ENCODE measurements around the gene ITSN2. TPM values are rescaled to one million over a fixed set of nuclear protein-coding genes. Genes with fewer than 3 reads are reported as not detected.
"Not testable (repeated sequence)": the region's sequence is repeated elsewhere in the genome, so short reads cannot be mapped to it uniquely, and the experiment has no call there.

ITSN2 gene
- total RNA-seq, 1 donor from 2014 or later: 43.6 TPM

DNA sequence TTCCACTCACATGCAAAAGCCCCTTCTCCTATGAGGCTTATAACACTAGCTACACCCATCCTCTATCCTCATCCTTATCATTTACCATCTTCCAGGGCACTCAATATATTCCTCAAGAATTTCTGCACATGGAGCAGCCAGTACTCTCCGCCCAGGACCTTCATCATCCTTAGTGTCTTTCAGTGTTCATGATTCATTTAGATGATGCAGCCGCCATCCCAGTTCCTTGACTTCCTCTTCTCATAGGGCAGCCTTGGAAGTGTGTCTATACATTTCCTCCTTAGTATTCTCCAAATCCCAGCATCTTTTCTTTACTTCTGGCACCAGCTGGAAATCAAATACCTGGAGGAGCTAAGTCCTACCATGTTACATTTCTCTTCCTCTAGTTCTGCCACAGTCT, 3.0 kb upstream of the ITSN2 start:
- DNase-seq (ENCODE audit: low spot score): no peak

GRCh38 chr2:24362253-24362652, 1.9 kb upstream of the ITSN2 start:
- DNase-seq (ENCODE audit: low spot score): no peak

- no peak for DNase-seq (ENCODE audit: low spot score)
Observed at GRCh38 chr2:24360963-24361330, 611 bp upstream of the ITSN2 start.

DNA sequence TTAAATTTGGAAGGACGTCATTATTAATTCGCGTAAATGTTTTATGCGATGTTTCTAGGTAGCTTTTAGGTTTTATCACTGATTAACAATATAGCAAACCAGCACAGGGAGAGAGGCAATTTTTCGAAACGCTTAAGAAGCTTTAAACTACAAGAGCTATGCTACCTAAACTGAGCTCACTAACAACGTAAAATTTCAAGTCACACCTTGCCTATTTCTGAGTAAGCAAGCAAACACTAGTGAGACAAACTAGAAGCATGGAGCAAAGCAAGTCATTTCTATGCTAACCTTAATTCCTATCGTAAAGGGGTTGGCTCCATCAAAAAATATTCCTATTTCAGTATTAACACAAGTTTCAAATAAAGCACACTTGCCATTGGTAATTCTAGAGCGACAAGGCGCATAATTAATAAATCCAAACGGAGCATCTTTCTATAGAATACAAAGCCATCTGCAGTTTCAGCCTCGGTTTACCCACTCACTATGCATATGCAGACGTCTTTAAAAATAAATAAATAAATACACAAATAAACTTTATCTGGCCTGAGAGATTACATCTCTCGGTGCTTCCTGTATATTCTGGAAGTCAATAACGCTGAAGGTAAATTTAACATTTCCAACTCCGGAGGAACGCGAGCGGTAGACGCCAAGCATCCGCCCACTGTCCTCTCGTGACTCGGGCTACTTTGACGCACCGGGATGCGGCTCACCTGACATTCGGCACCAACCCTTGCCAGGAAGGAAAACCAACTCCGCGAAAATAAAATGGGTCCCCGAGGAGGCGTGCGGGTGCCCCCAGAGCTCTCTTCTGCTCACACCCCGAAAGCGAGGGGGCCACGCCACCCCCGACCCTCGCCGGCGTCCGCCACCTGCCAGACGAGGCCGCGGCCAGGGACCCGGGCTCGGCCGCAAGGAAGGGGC, 947 bp downstream of the ITSN2 start:
- DNase-seq (ENCODE audit: low spot score): no peak

DNA sequence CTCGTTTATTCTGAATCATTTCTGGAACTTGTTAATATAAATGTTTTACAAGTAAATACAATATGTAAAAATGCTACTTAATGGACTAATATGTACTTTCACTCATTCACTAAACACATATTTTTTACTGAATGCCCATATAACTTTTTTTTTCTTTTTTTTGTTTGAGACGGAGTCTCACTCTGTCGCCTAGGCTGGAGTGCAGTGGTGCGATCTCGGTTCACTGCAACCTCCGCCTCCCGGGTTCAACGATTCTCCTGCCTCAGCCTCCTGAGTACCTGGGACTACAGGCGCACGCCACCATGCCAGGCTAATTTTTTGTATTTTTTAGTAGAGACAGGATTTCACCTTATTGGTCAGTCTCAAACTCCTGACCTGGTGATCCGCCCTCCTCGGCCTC, 2.6 kb downstream of the ITSN2 start:
- not testable (repeated sequence) for DNase-seq (ENCODE audit: low spot score)

- not testable (repeated sequence) for DNase-seq (ENCODE audit: low spot score)
Observed at GRCh38 chr2:24357115-24357514, 3.2 kb downstream of the ITSN2 start.

GRCh38 chr2:24354957-24355356, 5.4 kb downstream of the ITSN2 start:
- DNase-seq (ENCODE audit: low spot score): no peak

GRCh38 chr2:24354395-24354794, 5.9 kb downstream of the ITSN2 start:
- no peak for DNase-seq (ENCODE audit: low spot score)

GRCh38 chr2:24353973-24354372, 6.4 kb downstream of the ITSN2 start:
- no peak for DNase-seq (ENCODE audit: low spot score)

DNA sequence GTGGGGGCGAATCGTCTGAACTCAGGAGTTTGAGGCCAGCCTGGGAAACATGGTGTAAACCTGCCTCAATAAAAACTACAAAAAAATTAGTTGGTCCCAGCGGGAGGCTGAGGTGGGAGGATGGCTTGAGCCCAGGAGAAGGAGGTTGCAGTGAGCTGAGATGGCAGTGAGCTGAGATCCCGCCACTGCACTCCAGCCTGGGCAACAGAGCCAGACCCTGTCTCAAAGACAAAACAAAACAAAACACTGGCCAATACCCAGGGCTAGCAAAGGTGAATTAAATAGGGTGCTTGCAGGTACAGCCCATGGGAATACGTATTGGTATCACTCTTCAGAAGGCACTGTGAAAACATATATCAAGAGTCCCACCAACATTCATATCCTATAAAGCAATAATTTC, 7.0 kb downstream of the ITSN2 start:
- no peak for DNase-seq (ENCODE audit: low spot score)

GRCh38 chr2:24352664-24353063, 7.7 kb downstream of the ITSN2 start:
- DNase-seq (ENCODE audit: low spot score): no peak

DNA sequence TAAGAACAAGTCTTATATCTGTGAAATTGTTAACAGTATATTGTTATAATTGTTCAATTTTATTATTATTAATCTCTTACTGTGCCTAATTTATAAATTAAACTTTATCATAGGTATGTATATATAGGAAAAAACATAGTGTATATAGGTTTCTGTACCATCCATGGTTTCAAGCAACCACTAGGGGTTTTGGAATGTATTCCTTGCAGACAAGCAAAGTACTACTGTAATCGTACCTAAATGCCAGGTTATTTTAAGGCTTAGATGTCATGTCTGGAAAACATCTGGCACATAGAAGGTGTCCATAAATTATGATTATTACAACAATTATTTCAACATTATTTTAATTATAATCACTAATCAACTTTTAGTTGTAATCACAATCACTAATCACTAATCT, 8.4 kb downstream of the ITSN2 start:
- no peak for DNase-seq (ENCODE audit: low spot score)

DNA sequence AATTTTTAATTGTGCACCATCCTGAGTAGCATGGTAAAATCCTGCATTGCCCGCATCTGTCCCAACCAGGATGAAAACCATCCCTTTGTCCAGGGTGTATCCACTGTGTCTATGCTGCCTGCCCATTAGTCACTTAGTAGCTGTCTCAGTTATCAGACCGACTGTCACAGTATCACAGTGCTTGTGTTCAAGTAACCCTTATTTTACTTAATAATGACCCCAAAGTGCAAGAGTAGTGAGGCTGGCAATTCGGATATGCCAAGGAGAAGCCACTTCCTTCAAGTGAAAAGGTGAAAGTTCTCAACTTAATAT, 8.8 kb downstream of the ITSN2 start:
- no peak for DNase-seq (ENCODE audit: low spot score)

DNA sequence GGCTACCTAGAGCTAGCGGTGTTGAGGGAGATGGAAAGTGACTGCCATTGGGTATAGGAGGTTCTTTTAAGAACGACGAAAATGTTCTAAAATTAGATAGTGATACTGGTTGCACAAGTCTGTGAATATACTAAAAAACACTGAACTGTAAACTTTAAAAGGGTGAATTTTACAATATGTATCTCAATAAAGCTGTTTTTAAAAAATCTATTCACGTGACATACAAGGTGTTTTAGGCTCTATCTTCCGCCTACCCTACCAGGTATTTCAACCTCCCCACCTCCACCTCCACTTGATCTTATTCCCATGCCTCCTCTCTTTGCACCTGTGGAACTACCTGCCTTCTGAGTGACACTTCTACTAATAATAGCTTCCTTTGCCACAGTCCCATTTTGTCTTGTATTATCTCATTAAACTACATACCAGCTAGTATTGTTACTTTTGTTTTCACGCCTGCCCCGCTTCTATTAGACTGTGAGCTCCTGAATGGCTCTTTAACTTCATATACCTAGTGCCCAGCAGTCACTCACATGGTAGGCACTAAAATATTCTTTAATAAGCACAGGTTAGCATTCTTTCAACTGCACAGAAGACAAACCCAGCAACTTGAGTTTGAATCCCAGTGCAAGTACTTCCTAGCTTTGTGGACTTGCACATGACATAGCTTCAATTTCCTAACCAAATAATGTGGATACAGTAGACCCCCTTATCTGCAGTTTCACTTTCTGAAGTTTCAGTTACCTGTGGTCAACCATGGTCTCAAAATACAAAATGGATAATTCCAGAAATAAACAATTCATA, 9.3 kb downstream of the ITSN2 start:
- no peak for DNase-seq (ENCODE audit: low spot score)

DNA sequence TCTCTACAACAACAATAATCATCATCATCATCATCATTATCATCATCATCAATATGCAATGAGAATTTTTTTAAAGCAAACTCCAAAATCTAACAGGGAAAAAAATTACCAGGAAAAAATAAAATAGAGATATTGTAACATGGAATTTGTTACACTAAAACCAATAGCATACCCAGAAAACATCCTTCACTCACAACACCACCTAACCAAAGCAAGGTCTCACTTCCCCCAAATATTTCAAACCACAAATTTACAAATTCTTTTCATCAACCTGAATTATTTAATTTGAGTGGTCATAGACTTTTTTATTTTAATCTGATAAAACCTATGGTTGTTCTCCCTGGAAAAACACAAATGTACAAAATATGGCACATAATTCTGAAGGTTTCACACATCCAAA, 11.2 kb downstream of the ITSN2 start:
- DNase-seq (ENCODE audit: low spot score): no peak

DNA sequence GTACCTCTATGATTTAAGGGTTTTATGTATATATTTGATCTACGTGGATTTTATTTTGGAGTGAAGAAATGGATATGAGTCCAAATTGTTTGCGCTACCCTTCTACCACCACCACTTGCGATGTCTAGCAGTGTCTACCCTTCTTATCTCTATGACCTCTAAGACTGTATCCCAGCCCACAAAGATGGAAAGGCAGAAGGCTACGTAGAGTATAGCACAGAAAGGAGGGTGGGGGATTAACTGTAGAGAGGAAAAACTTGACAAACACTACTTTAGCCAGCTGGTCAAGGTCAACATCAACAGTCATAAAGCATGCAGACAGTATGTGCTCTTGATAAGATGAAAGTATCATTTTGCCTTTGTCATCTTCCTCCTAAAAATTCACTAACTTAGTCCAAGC, 14.4 kb downstream of the ITSN2 start:
- no peak for DNase-seq (ENCODE audit: low spot score)

- no peak for DNase-seq (ENCODE audit: low spot score)
Observed at GRCh38 chr2:24343225-24343882, 17.0 kb downstream of the ITSN2 start.

DNA sequence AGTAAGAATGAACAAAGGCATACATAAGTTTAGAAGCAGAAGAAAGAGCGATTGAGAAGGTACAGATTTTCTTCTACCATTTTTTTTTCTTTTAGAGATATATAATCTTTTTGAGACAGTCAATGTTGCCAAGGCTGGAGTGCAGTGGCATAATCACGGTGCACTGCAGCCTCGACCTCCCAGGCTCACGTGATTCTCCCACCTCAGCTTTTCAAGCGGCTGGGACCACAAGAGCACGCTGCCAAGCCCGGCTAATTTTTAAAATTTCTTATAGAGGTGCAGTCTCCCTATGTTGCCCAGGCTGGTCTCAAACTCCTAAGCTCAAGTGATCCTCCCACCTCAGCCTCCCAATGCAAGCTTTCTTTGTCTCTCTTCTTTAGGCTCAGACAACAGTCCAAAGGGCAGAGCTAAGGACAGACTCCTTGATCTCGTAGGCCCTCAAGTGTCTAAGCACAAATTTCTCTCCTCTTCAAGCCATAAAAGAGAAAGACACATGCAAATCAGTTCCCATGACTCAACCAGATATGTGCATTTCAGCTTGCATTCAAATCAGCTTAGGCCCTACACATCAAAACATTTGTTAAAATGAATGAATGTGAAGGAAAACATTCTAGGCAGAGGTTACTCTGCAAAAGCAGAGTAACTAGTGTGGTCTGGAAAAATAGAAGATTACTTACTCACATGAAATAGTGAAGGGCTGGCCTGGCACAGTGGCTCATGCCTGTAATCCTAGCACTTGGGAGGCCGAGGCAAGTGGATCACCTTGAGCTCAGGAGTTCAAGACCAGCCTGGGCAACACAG, 18.0 kb downstream of the ITSN2 start:
- no peak for DNase-seq (ENCODE audit: low spot score)

DNA sequence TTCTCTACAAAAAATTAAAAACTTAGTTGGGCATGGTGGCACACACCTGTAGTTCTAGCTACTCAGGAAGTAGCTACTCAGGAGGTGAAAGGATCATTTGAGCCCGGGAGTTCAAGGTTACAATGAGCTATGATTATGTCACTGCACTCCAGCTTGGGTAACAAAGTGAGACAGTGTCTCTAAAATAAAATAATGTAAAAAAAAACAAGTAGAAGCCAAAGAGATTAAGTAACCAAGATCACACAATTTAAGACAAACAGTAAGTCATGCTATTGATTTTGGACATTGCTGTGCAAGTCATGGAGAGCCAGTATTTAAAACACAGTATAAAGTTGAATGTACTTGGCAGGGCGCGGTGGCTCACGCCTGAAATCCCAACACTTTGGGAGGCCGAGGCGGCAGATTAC, 20.5 kb downstream of the ITSN2 start:
- DNase-seq (ENCODE audit: low spot score): no peak

DNA sequence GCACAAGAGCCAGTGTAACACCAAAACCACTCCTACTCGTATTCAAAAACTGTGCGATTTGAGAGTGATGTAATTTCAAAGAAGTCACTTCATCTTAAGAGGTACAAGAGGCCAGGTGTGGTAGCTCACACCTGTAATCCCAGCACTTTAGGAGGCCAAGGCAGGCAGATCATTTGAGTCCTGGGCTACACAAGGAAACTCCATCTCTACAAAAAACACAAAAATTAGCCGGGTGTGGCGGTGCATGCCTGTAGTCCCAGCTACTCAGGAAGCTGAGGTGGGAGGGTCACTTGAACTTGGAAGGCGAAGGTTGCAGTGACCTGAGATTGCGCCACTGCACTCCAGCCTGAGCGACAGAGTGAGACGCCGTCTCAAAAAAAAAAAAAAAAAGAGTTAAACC, 21.2 kb downstream of the ITSN2 start:
- not testable (repeated sequence) for DNase-seq (ENCODE audit: low spot score)

- no peak for DNase-seq (ENCODE audit: low spot score)
Observed at GRCh38 chr2:24337890-24338289, 22.4 kb downstream of the ITSN2 start.

DNA sequence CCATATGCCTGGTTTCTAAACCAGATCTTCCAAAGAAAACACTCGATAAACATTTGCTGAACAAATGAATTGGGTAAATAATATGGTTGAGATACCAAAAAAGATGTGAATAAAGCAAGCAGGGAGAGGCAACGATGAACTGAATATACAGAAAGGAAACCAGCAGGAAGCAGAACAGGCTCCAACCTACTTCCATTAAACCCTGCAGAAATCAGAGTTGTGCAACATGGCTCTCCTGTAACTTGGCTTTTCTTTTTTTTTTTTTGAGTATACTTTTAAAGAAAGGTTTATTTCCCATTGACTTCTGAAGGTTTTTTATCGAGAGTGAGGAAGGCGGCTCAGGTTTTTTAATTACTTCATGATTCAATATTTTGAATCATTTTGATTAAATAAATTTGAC, 23.5 kb downstream of the ITSN2 start:
- no peak for DNase-seq (ENCODE audit: low spot score)
